Measurements from ENCODE around the gene ZBTB44. TPM values are rescaled to one million over a fixed set of nuclear protein-coding genes. Genes with fewer than 3 reads are reported as not detected.
"Not testable (repeated sequence)": the region's sequence is repeated elsewhere in the genome, so short reads cannot be mapped to it uniquely, and the experiment has no call there.

ZBTB44 gene
- total RNA-seq, 2 donors from 2014 or later, result 66.1 to 69.2 TPM

DNA sequence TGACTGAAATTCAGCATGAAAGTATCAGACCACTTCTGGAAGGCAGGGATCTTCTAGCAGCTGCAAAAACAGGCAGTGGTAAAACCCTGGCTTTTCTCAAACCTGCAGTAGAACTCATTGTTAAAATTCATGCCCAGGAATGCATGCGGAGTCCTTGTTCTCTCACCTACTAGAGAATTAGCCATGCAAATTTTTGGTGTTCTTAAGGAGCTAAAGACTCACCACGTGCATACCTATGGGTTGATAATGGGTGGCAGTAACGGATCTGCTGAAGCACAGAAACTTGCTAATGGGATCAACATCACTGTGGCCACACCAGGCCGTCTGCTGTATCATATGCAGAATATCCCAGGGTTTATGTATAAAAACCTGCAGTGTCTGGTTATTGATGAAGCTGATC, 19.1 kb downstream of the ZBTB44 start:
- Mint-ChIP-seq H3K27ac (peak overlapping the region; percentile 69), H3K4me3 (peak overlapping the region; percentile 4)

GRCh38 chr11:130282111-130282510, 32.6 kb downstream of the ZBTB44 start:
- H3K4me3 ChIP-seq (ENCODE audit: low read length), result no peak overlapping the region
- TF ChIP-seq CTCF (conservative IDR thresholded peaks at IDR 0.05), result no peak
- Mint-ChIP-seq H3K27me3 (ENCODE audit: insufficient read depth) (no peaks in the 10 kb centered on the region), H3K4me1 (peaks cover 6% of the 10 kb centered on the region), H3K9me3 (peaks cover 4% of the 10 kb centered on the region), H3K27ac (no peak overlapping the region), H3K36me3 (ENCODE audit: low read depth) (peaks cover 10% of the 10 kb centered on the region), H3K4me3 (no peak overlapping the region)
- no peak for DNase-seq
- no peaks in the 10 kb centered on the region for H3K4me1 ChIP-seq (ENCODE audit: control insufficient read depth, insufficient read depth, low read length)
- 93 to 100% methylated on average over 2 of the region's 2 CpGs for WGBS, 2 experiments (ENCODE audit: insufficient coverage in 1 of 2, insufficient read length in 1 of 2)
- no peaks in the 10 kb centered on the region for H3K27me3 ChIP-seq (ENCODE audit: control insufficient read depth, insufficient read depth, low read length, poor library complexity, severe bottlenecking)
- no peak overlapping the region for H3K9ac ChIP-seq (ENCODE audit: extremely low read depth, low read length, poor library complexity, severe bottlenecking)
- no peak overlapping the region for H3K27ac ChIP-seq (ENCODE audit: low read depth, low read length)
- H3K9me3 ChIP-seq (ENCODE audit: control insufficient read depth, low read length), result peaks cover 18% of the 10 kb centered on the region
- H3K36me3 ChIP-seq (ENCODE audit: control insufficient read depth, insufficient read depth, low read length), result no peaks in the 10 kb centered on the region

More for the DNA sequence above, 19.1 kb downstream of the ZBTB44 start:
- no peak for TF ChIP-seq CTCF (conservative IDR thresholded peaks at IDR 0.05)
- WGBS, 2 experiments (ENCODE audit: insufficient coverage in 1 of 2, insufficient read length in 1 of 2), result 16 to 27% methylated on average over 3 to 4 of the region's 4 CpGs
- H3K27me3 Mint-ChIP-seq (ENCODE audit: insufficient read depth), result no peaks in the 10 kb centered on the region
- no peaks in the 10 kb centered on the region for H3K9me3 ChIP-seq (ENCODE audit: control insufficient read depth, low read length)
- H3K9ac ChIP-seq (ENCODE audit: extremely low read depth, low read length, poor library complexity, severe bottlenecking), result no peak overlapping the region
- peaks cover 7% of the 10 kb centered on the region for H3K4me1 ChIP-seq (ENCODE audit: control insufficient read depth, insufficient read depth, low read length)
- no peaks in the 10 kb centered on the region for H3K36me3 ChIP-seq (ENCODE audit: control insufficient read depth, insufficient read depth, low read length)
- DNase-seq, result peak; percentile 78
- no peak overlapping the region for H3K27ac ChIP-seq (ENCODE audit: low read depth, low read length)
- H3K27me3 ChIP-seq (ENCODE audit: control insufficient read depth, insufficient read depth, low read length, poor library complexity, severe bottlenecking), result no peaks in the 10 kb centered on the region
- no peak overlapping the region for H3K4me3 ChIP-seq (ENCODE audit: low read length)
- no peaks in the 10 kb centered on the region for H3K9me3 Mint-ChIP-seq
- H3K36me3 Mint-ChIP-seq (ENCODE audit: low read depth), result peaks cover 20% of the 10 kb centered on the region
- H3K4me1 Mint-ChIP-seq, result peaks cover 30% of the 10 kb centered on the region

DNA sequence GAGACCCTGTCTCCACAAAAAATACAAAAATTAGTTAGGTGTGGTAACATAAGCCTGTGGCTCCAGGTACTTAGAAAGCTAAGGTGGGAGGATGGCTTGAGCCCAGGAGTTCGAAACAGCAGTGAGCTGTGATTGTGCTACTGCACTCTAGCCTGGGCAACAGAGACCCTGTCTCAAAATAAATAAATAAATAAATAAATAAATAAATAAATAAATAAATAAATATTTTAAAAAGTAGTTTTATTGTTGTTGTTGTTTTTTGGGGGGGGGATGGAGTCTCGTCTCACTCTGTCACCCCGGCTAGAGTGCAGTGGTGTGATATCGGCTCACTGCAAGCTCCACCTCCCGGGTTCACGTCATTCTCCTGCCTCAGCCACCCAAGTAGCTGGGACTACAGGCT, 33.4 kb downstream of the ZBTB44 start:
- not testable (repeated sequence) for H3K9ac ChIP-seq (ENCODE audit: extremely low read depth, low read length, poor library complexity, severe bottlenecking); H3K27me3 ChIP-seq (ENCODE audit: control insufficient read depth, insufficient read depth, low read length, poor library complexity, severe bottlenecking); H3K36me3 ChIP-seq (ENCODE audit: control insufficient read depth, insufficient read depth, low read length); H3K27ac ChIP-seq (ENCODE audit: low read depth, low read length); H3K4me3 Mint-ChIP-seq; H3K27me3 Mint-ChIP-seq (ENCODE audit: insufficient read depth); H3K4me3 ChIP-seq (ENCODE audit: low read length); H3K9me3 Mint-ChIP-seq; H3K27ac Mint-ChIP-seq; H3K4me1 ChIP-seq (ENCODE audit: control insufficient read depth, insufficient read depth, low read length); DNase-seq; H3K36me3 Mint-ChIP-seq (ENCODE audit: low read depth); H3K4me1 Mint-ChIP-seq
- H3K9me3 ChIP-seq (ENCODE audit: control insufficient read depth, low read length), result peaks cover 20% of the 10 kb centered on the region
- 92% methylated on average over 6 of the region's 6 CpGs; no CpG with 5 or more reads in 1 of the 2 experiments for WGBS, 2 experiments (ENCODE audit: insufficient coverage in 1 of 2, insufficient read length in 1 of 2)

DNA sequence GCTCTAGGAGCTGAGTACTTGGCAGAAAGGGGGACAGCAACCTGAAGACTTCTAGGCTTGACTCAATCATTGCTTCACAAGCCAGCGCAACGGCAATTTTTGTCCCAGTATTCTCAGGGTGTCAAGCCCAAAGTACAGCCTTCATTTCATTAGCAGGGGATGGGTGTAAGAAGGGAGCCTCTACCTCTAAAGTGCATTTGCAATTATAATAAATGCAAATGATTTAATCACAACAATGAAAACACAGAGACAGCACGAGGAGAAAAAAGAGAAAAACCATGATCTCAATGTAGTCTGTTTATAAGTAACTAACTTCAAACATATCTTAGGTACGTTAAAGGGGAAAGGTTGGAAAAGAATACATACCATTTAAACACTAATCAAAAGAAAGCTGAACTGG, 34.7 kb downstream of the ZBTB44 start:
- no peak for DNase-seq
- Mint-ChIP-seq H3K36me3 (ENCODE audit: low read depth) (peaks cover 11% of the 10 kb centered on the region), H3K9me3 (peaks cover 4% of the 10 kb centered on the region), H3K27ac (no peak overlapping the region), H3K27me3 (ENCODE audit: insufficient read depth) (no peaks in the 10 kb centered on the region), H3K4me3 (no peak overlapping the region), H3K4me1 (peaks cover 3% of the 10 kb centered on the region)
- WGBS, 2 experiments (ENCODE audit: insufficient coverage in 1 of 2, insufficient read length in 1 of 2), result 94% methylated on average over 4 of the region's 4 CpGs; no CpG with 5 or more reads in 1 of the 2 experiments
- no peak overlapping the region for H3K9ac ChIP-seq (ENCODE audit: extremely low read depth, low read length, poor library complexity, severe bottlenecking)
- H3K27me3 ChIP-seq (ENCODE audit: control insufficient read depth, insufficient read depth, low read length, poor library complexity, severe bottlenecking), result no peaks in the 10 kb centered on the region
- no peak overlapping the region for H3K4me3 ChIP-seq (ENCODE audit: low read length)
- no peak overlapping the region for H3K27ac ChIP-seq (ENCODE audit: low read depth, low read length)
- no peaks in the 10 kb centered on the region for H3K36me3 ChIP-seq (ENCODE audit: control insufficient read depth, insufficient read depth, low read length)
- TF ChIP-seq CTCF (conservative IDR thresholded peaks at IDR 0.05), result no peak
- peaks cover 20% of the 10 kb centered on the region for H3K9me3 ChIP-seq (ENCODE audit: control insufficient read depth, low read length)
- no peaks in the 10 kb centered on the region for H3K4me1 ChIP-seq (ENCODE audit: control insufficient read depth, insufficient read depth, low read length)
